GM23338 (cell line): ENCODE results near the gene PLSCR2. TPM values are rescaled to one million over a fixed set of nuclear protein-coding genes. Genes with fewer than 3 reads are reported as not detected.
"Not testable (repeated sequence)": the region's sequence is repeated elsewhere in the genome, so short reads cannot be mapped to it uniquely, and the experiment has no call there.

ENCODE experiments used
- ATAC-seq: fragments of 200-7000 bp; cut with Tn5 transposase; 3 replicates; pipeline ENCODE4 v1.9.1; 2020
- DNase-seq: peaks from one replicate; pipeline ENCODE4 v3.0.0-alpha.2; 2015; ENCODE audit warnings: low spot score
- H2AFZ ChIP-seq: fragments of 200-600 bp; sonication (generic); 2 replicates; pipeline ENCODE4 v1.8.0; 2016; ENCODE audit warnings: antibody characterized with exemption, mild to moderate bottlenecking, moderate library complexity
- H3F3A ChIP-seq: fragments of 200-600 bp; sonication (generic); replicated peaks from 2 replicates; pipeline ENCODE4 v1.8.0; 2017; ENCODE audit warnings: antibody characterized with exemption, mixed run types, low read depth
- H3K27ac ChIP-seq: fragments of 200-600 bp; sonication (generic); 2 replicates; pipeline ENCODE4 v1.6.1; 2016; ENCODE audit warnings: low read depth
- H3K27me3 ChIP-seq: fragments of 200-600 bp; sonication (generic); 2 replicates; pipeline ENCODE4 v1.8.0; 2016; ENCODE audit warnings: mild to moderate bottlenecking, mixed run types, moderate library complexity; ENCODE audit not compliant: insufficient read depth
- H3K36me3 ChIP-seq: fragments of 200-600 bp; sonication (generic); 2 replicates; pipeline ENCODE4 v1.8.0; 2016; ENCODE audit warnings: mild to moderate bottlenecking; ENCODE audit not compliant: insufficient read depth
- H3K4me1 ChIP-seq: fragments of 200-600 bp; sonication (generic); 2 replicates; pipeline ENCODE4 v1.8.0; 2016; ENCODE audit warnings: mild to moderate bottlenecking, moderate library complexity; ENCODE audit not compliant: insufficient read depth
- H3K4me2 ChIP-seq: fragments of 200-600 bp; sonication (generic); 2 replicates; pipeline ENCODE4 v1.7.1; 2017; ENCODE audit warnings: mixed run types
- H3K4me3 ChIP-seq: fragments of 200-600 bp; sonication (generic); 2 replicates; pipeline ENCODE4 v1.6.1; 2016; ENCODE audit warnings: mixed run types
- H3K79me2 ChIP-seq: fragments of 200-600 bp; sonication (generic); replicated peaks from 2 replicates; pipeline ENCODE4 v1.8.0; 2017; ENCODE audit warnings: mild to moderate bottlenecking; ENCODE audit not compliant: insufficient read depth
- H3K9me2 ChIP-seq: fragments of 200-600 bp; sonication (generic); 2 replicates; pipeline ENCODE4 v1.8.0; 2017; ENCODE audit not compliant: insufficient read depth
- H4K20me1 ChIP-seq: fragments of 200-600 bp; sonication (generic); replicated peaks from 2 replicates; pipeline ENCODE4 v1.8.0; 2017; ENCODE audit warnings: mild to moderate bottlenecking; ENCODE audit not compliant: insufficient read depth
- H3K27ac Mint-ChIP-seq: 2 replicates; pipeline ENCODE4 v1.8.0; 2020; ENCODE audit warnings: inconsistent platforms, mild to moderate bottlenecking, moderate library complexity, mixed read lengths
- H3K27me3 Mint-ChIP-seq: 3 replicates; pipeline ENCODE4 v1.8.0; 2022; ENCODE audit warnings: low read depth, mild to moderate bottlenecking, moderate library complexity, mixed read lengths, inconsistent platforms; ENCODE audit not compliant: insufficient read depth, poor library complexity
- H3K36me3 Mint-ChIP-seq: 3 replicates; pipeline ENCODE4 v1.8.0; 2021; ENCODE audit warnings: low read depth, mild to moderate bottlenecking, inconsistent platforms, moderate library complexity, mixed read lengths
- H3K4me1 Mint-ChIP-seq: 3 replicates; pipeline ENCODE4 v1.8.0; 2020; ENCODE audit warnings: mild to moderate bottlenecking, inconsistent platforms, mixed read lengths
- H3K4me3 Mint-ChIP-seq: 3 replicates; pipeline ENCODE4 v1.8.0; 2021; ENCODE audit warnings: moderate library complexity, mild to moderate bottlenecking, inconsistent platforms, mixed read lengths
- H3K9me3 Mint-ChIP-seq: 3 replicates; pipeline ENCODE4 v1.8.0; 2020; ENCODE audit warnings: moderate library complexity, mild to moderate bottlenecking, inconsistent platforms, mixed read lengths
- CREB1 ChIP-seq: fragments of 250-450 bp; sonication (Bioruptor Pico); IDR thresholded peaks from 2 replicates; pipeline ENCODE4 v1.5.0; 2020; ENCODE audit warnings: low read depth, mild to moderate bottlenecking, moderate library complexity
- JUNB ChIP-seq: IDR thresholded peaks from one replicate; pipeline ENCODE4 v1.6.1; 2016; ENCODE audit warnings: antibody characterized with exemption; ENCODE audit not compliant: unreplicated experiment
- NANOG ChIP-seq: IDR thresholded peaks from 2 replicates; pipeline ENCODE4 v1.6.1; 2016; ENCODE audit warnings: antibody characterized with exemption, borderline replicate concordance
- STAT1 ChIP-seq: IDR thresholded peaks from one replicate; pipeline ENCODE4 v1.6.1; 2016; ENCODE audit warnings: antibody characterized with exemption; ENCODE audit not compliant: unreplicated experiment
- ZNF331 ChIP-seq: fragments of 250-450 bp; sonication (Bioruptor Pico); IDR thresholded peaks from 2 replicates; pipeline ENCODE4 v1.5.0; 2020; ENCODE audit warnings: low read depth, mild to moderate bottlenecking, moderate library complexity
- polyA plus RNA-seq: library from polyadenylated mRNA; unstranded; fragments of >200 nt; fragmentation: Nextera tagmentation; extraction: Ambion mirVana; gene quantifications from 2 replicates; pipeline ENCODE4 v1.2.1, GENCODE V29; 2016
- total RNA-seq: library from RNA; depleted of rRNA; stranded (reverse); fragments of >200 nt; shearing (Covaris generic); gene quantifications from 2 replicates; pipeline ENCODE4 v1.2.3, GENCODE V29; 2014
- TF ChIP-seq, protein P1 (sequence below): IDR thresholded peaks from one replicate; pipeline ENCODE4 v1.6.1; 2018; ENCODE audit warnings: antibody characterized with exemption; ENCODE audit not compliant: unreplicated experiment
- TF ChIP-seq, protein P2 (sequence below): IDR thresholded peaks from 2 replicates; pipeline ENCODE4 v1.6.1; 2016; ENCODE audit warnings: antibody characterized with exemption
- TF ChIP-seq, protein P3 (sequence below), 2 experiments: fragments of 200-600 bp in 1 of 2; sonication (generic) in 1 of 2; conservative IDR thresholded peaks; 2 replicates each; pipeline versions ENCODE4 v1.5.1 to v1.6.1; 2016 to 2017; ENCODE audit warnings: antibody characterized with exemption in 2 of 2, low read depth in 2 of 2, mild to moderate bottlenecking in 2 of 2, moderate library complexity in 1 of 2

PLSCR2 gene
- total and polyA plus RNA-seq, 2 experiments from 2014 or later = 0.55 TPM; not detected in 1

DNA sequence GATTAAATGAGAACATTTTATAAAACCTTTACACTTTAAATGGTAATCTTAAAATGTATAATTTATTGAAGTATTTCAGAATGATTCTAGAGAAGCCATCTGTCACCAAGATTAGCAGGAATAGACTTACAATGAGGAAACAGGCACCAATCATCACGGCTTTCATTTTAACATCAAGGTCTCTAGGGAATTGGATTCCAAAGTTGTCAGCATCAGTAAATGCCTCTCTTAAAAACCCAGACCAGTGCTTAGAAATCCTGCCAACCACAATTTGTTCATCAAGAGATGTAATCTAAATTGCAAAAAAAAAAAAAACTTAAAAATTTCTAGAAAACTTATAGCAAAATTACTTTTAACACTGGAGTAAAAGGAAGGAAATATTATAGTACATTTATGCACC is 20.3 kb downstream of the PLSCR2 start (continued):
- TF ChIP-seq, protein P1, sequence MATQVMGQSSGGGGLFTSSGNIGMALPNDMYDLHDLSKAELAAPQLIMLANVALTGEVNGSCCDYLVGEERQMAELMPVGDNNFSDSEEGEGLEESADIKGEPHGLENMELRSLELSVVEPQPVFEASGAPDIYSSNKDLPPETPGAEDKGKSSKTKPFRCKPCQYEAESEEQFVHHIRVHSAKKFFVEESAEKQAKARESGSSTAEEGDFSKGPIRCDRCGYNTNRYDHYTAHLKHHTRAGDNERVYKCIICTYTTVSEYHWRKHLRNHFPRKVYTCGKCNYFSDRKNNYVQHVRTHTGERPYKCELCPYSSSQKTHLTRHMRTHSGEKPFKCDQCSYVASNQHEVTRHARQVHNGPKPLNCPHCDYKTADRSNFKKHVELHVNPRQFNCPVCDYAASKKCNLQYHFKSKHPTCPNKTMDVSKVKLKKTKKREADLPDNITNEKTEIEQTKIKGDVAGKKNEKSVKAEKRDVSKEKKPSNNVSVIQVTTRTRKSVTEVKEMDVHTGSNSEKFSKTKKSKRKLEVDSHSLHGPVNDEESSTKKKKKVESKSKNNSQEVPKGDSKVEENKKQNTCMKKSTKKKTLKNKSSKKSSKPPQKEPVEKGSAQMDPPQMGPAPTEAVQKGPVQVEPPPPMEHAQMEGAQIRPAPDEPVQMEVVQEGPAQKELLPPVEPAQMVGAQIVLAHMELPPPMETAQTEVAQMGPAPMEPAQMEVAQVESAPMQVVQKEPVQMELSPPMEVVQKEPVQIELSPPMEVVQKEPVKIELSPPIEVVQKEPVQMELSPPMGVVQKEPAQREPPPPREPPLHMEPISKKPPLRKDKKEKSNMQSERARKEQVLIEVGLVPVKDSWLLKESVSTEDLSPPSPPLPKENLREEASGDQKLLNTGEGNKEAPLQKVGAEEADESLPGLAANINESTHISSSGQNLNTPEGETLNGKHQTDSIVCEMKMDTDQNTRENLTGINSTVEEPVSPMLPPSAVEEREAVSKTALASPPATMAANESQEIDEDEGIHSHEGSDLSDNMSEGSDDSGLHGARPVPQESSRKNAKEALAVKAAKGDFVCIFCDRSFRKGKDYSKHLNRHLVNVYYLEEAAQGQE = no peak
- TF ChIP-seq CREB1 = no peak
- TF ChIP-seq, protein P2, sequence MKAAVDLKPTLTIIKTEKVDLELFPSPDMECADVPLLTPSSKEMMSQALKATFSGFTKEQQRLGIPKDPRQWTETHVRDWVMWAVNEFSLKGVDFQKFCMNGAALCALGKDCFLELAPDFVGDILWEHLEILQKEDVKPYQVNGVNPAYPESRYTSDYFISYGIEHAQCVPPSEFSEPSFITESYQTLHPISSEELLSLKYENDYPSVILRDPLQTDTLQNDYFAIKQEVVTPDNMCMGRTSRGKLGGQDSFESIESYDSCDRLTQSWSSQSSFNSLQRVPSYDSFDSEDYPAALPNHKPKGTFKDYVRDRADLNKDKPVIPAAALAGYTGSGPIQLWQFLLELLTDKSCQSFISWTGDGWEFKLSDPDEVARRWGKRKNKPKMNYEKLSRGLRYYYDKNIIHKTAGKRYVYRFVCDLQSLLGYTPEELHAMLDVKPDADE = no peak
- TF ChIP-seq NANOG = no peak
- TF ChIP-seq JUNB = no peak
- TF ChIP-seq ZNF331 (CRISPR knock-in tag) = no peak

DNA sequence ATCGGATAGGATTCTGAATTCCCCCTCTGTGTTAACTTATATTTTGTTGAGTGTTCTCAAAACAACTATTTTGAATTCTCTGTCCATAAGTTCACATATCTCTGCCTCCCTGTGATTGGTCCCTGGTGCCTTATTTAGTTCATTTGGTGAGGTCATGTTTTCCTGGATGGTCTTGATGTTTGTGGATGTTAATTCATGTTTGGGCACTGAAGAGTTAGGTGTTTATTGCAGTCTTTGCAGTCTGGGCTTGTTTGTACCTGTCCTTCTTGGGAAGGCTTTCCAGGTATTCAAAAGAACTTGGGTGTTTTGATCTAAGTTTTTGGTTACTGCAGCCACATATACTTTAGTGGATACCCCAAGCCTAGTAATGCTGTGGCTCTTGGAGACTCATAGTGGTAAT is 23.3 kb downstream of the PLSCR2 start:
- no peaks in the 10 kb centered on the region for H3K9me3 Mint-ChIP-seq

DNA sequence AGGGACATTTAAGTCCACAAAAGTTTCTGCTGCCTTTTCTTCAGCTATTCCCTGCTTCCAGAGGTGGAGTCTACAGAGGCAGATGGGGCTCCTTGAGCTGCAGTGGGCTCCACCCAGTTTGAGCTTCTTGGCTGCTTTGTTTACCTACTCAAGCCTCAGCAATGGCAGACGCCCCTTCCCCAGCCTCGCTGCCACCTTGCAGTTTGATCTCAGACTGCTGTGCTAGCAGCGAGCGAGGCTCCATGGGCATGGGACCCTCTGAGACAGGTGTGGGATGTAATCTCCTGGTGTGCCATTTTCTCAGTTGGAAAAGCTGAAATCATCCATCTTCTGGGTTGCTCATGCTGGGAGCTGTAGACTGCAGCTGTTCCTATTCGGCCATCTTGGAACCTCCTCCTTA is 29.1 kb downstream of the PLSCR2 start:
- not testable (repeated sequence) for H3K4me3 ChIP-seq, H3F3A ChIP-seq, H4K20me1 ChIP-seq, H3K4me3 Mint-ChIP-seq, H3K36me3 ChIP-seq, H3K4me2 ChIP-seq, DNase-seq, ATAC-seq, H3K27me3 ChIP-seq, H3K4me1 Mint-ChIP-seq, H2AFZ ChIP-seq, H3K79me2 ChIP-seq, H3K27ac Mint-ChIP-seq, H3K9me2 ChIP-seq, H3K36me3 Mint-ChIP-seq, H3K4me1 ChIP-seq, H3K27ac ChIP-seq, H3K27me3 Mint-ChIP-seq
- peaks cover 10% of the 10 kb centered on the region; the same call in 2 of the 3 replicates for H3K9me3 Mint-ChIP-seq

More for the DNA sequence above, 23.3 kb downstream of the PLSCR2 start:
- Histone ChIP-seq H3K4me2 (no peak overlapping the region), H2AFZ (no peak overlapping the region), H3K27me3 (no peaks in the 10 kb centered on the region), H3K36me3 (no peaks in the 10 kb centered on the region), H3F3A (no peaks in the 10 kb centered on the region), H3K9me2 (no peaks in the 10 kb centered on the region), H3K27ac (no peak overlapping the region), H3K4me1 (peaks cover 12% of the 10 kb centered on the region; the same call in 1 of the 2 replicates), H3K79me2 (no peaks in the 10 kb centered on the region), H4K20me1 (no peaks in the 10 kb centered on the region), H3K4me3 (no peak overlapping the region)
- ATAC-seq (no peak), DNase-seq (no peak)
- TF ChIP-seq STAT1 (no peak), JUNB (no peak)
- TF ChIP-seq, protein P2 = no peak
- TF ChIP-seq, protein P3, sequence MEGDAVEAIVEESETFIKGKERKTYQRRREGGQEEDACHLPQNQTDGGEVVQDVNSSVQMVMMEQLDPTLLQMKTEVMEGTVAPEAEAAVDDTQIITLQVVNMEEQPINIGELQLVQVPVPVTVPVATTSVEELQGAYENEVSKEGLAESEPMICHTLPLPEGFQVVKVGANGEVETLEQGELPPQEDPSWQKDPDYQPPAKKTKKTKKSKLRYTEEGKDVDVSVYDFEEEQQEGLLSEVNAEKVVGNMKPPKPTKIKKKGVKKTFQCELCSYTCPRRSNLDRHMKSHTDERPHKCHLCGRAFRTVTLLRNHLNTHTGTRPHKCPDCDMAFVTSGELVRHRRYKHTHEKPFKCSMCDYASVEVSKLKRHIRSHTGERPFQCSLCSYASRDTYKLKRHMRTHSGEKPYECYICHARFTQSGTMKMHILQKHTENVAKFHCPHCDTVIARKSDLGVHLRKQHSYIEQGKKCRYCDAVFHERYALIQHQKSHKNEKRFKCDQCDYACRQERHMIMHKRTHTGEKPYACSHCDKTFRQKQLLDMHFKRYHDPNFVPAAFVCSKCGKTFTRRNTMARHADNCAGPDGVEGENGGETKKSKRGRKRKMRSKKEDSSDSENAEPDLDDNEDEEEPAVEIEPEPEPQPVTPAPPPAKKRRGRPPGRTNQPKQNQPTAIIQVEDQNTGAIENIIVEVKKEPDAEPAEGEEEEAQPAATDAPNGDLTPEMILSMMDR (conservative IDR thresholded peaks at IDR 0.05; ENCODE audit: low read depth in 2 of 2) = no peak
- Mint-ChIP-seq H3K27ac (no peak overlapping the region), H3K4me3 (no peak overlapping the region), H3K27me3 (no peaks in the 10 kb centered on the region), H3K4me1 (peaks cover 16% of the 10 kb centered on the region), H3K36me3 (no peaks in the 10 kb centered on the region)
